Measurements from ENCODE around the gene UBE4B. TPM values are rescaled to one million over a fixed set of nuclear protein-coding genes. Genes with fewer than 3 reads are reported as not detected.

The UBE4B gene
- total and polyA plus RNA-seq, 2 of the 13 experiments (the other 11 are each of a cell fraction or from before 2014, with no cell fraction given): 15.2 to 24.8 TPM

DNA sequence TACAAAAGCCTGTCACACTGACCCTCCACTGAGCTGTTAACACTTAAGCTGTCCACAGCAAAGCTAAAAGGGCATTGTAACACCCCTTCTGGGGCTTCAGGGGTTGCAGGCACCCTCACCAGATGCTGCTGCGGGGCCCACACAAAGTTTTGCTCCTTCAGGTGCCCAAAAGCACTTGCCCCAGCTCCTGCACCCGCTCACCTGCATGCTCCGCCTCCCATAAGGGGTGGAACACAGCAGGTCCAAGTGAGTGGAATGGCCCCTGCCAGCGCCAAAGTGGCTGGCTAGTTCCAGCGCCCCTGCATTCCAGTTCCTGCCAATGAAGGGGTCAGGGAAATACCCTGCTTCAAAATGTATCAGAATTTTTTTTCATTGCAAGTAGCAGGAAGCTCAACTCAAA, 43.0 kb upstream of the UBE4B start (continued):
- no peak for TF ChIP-seq FLYWCH1 (CRISPR knock-in tag; IDR thresholded peaks at IDR 0.05)
- TF ChIP-seq, protein P1, sequence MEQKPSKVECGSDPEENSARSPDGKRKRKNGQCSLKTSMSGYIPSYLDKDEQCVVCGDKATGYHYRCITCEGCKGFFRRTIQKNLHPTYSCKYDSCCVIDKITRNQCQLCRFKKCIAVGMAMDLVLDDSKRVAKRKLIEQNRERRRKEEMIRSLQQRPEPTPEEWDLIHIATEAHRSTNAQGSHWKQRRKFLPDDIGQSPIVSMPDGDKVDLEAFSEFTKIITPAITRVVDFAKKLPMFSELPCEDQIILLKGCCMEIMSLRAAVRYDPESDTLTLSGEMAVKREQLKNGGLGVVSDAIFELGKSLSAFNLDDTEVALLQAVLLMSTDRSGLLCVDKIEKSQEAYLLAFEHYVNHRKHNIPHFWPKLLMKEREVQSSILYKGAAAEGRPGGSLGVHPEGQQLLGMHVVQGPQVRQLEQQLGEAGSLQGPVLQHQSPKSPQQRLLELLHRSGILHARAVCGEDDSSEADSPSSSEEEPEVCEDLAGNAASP (CRISPR knock-in tag; IDR thresholded peaks at IDR 0.05; ENCODE audit: borderline replicate concordance): no peak
- TF ChIP-seq KLF13 (CRISPR knock-in tag; IDR thresholded peaks at IDR 0.05): no peak
- TF ChIP-seq ZNF12 (CRISPR knock-in tag; IDR thresholded peaks at IDR 0.05): no peak
- TF ChIP-seq SP2 (CRISPR knock-in tag; IDR thresholded peaks at IDR 0.05): no peak

DNA sequence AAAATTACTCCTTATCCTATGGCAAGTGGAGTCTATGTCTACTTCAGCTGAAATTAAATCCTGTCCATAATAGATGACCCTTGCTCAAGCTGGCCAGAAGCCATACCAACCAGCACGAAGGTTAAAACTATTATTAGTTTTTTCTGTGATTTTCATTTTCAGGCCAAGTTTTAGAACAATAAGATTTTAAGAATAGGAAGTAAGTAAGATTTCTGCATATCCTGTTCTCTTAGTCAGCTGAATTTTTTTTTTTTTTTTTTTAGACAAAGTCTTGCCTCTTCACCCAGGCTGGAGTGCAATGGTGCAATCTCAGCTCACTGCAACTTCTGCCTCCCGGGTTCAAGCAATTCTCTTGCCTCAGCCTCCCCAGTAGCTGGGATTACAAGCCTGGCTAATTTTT, 41.8 kb upstream of the UBE4B start:
- Histone ChIP-seq H3K9ac (ENCODE audit: insufficient read depth, low read depth, low read length) (no peak overlapping the region), H3K4me3 (replicated peaks in 1 of 3; ENCODE audit: insufficient read depth in 1 of 3, low read depth in 2 of 3, low read length in 3 of 3) (no peak overlapping the region), H3K27me3 (ENCODE audit: control insufficient read depth in 1 of 2, insufficient read depth in 2 of 2, low read length in 2 of 2) (peaks cover 0 to 3% of the 10 kb centered on the region in 2 experiments; a peak in 1 of 5 replicates), H3K4me2 (ENCODE audit: low read depth, low read length) (no peak overlapping the region), H4K20me1 (ENCODE audit: insufficient read depth, low read length) (no peaks in the 10 kb centered on the region), H3K9me3 (ENCODE audit: low read length) (no peaks in the 10 kb centered on the region), H3K36me3 (replicated peaks in 1 of 2; ENCODE audit: control insufficient read depth in 1 of 2, insufficient read depth in 2 of 2, low read length in 2 of 2) (no peaks in the 10 kb centered on the region), H3K27ac (ENCODE audit: extremely low read length, insufficient read depth, low read length) (no peak overlapping the region), H3K79me2 (ENCODE audit: insufficient read depth, low read length) (no peaks in the 10 kb centered on the region), H3K4me1 (ENCODE audit: insufficient read depth, low read length) (no peaks in the 10 kb centered on the region), H2AFZ (ENCODE audit: low read length) (no peak overlapping the region)
- in situ Hi-C loops (cut with HindIII; ENCODE audit: extremely low pct_ligation_motif_present, low pct_unique_long_range_greater_than_20kb) (no loop called here), intact Hi-C loops (cut with micrococcal nuclease; ENCODE audit: unreplicated experiment) (no loop called here)
- DNase-seq (ENCODE audit: low spot score): no peak
- ChIA-PET CTCF (ENCODE audit: low intra/inter-chr PET ratio, low total read pairs) (no interaction called here), POLR2A (no interaction called here)
- ATAC-seq: no peak
- no peak for FAIRE-seq
- no TSS peak for BruUV-seq (replicated peaks)
- TF ChIP-seq ZNF792 (CRISPR knock-in tag; IDR thresholded peaks at IDR 0.05) (no peak), PCBP1 (IDR thresholded peaks at IDR 0.05; ENCODE audit: borderline replicate concordance, low read depth, low read length) (no peak), ZNF124 (CRISPR knock-in tag; IDR thresholded peaks at IDR 0.05) (no peak), MLLT10 (CRISPR knock-in tag; IDR thresholded peaks at IDR 0.05) (no peak), KLF15 (CRISPR knock-in tag; IDR thresholded peaks at IDR 0.05; ENCODE audit: borderline replicate concordance) (no peak), KLF6 (CRISPR knock-in tag; IDR thresholded peaks at IDR 0.05) (no peak), ZNF446 (CRISPR knock-in tag; IDR thresholded peaks at IDR 0.05) (no peak), NPAS2 (CRISPR knock-in tag; IDR thresholded peaks at IDR 0.05; ENCODE audit: borderline replicate concordance) (no peak), SMYD3 (CRISPR knock-in tag; IDR thresholded peaks at IDR 0.05) (no peak), ZNF788 (CRISPR knock-in tag; IDR thresholded peaks at IDR 0.05; ENCODE audit: borderline replicate concordance) (no peak)
- TF ChIP-seq, protein P2, sequence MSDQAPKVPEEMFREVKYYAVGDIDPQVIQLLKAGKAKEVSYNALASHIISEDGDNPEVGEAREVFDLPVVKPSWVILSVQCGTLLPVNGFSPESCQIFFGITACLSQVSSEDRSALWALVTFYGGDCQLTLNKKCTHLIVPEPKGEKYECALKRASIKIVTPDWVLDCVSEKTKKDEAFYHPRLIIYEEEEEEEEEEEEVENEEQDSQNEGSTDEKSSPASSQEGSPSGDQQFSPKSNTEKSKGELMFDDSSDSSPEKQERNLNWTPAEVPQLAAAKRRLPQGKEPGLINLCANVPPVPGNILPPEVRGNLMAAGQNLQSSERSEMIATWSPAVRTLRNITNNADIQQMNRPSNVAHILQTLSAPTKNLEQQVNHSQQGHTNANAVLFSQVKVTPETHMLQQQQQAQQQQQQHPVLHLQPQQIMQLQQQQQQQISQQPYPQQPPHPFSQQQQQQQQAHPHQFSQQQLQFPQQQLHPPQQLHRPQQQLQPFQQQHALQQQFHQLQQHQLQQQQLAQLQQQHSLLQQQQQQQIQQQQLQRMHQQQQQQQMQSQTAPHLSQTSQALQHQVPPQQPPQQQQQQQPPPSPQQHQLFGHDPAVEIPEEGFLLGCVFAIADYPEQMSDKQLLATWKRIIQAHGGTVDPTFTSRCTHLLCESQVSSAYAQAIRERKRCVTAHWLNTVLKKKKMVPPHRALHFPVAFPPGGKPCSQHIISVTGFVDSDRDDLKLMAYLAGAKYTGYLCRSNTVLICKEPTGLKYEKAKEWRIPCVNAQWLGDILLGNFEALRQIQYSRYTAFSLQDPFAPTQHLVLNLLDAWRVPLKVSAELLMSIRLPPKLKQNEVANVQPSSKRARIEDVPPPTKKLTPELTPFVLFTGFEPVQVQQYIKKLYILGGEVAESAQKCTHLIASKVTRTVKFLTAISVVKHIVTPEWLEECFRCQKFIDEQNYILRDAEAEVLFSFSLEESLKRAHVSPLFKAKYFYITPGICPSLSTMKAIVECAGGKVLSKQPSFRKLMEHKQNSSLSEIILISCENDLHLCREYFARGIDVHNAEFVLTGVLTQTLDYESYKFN (CRISPR knock-in tag; conservative IDR thresholded peaks at IDR 0.05): no peak
- TF ChIP-seq, protein P3, sequence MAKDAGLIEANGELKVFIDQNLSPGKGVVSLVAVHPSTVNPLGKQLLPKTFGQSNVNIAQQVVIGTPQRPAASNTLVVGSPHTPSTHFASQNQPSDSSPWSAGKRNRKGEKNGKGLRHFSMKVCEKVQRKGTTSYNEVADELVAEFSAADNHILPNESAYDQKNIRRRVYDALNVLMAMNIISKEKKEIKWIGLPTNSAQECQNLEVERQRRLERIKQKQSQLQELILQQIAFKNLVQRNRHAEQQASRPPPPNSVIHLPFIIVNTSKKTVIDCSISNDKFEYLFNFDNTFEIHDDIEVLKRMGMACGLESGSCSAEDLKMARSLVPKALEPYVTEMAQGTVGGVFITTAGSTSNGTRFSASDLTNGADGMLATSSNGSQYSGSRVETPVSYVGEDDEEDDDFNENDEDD (CRISPR knock-in tag; IDR thresholded peaks at IDR 0.05; ENCODE audit: borderline replicate concordance): no peak
- 47% methylated on average over 2 of the region's 2 CpGs for WGBS (ENCODE audit: low lambda C conversion rate)

Measured in HepG2 (cell line).